CD4-positive, alpha-beta T cell treated with Interleukin-2 at 100 ng/mL for 4 hours (primary cell): ENCODE results near the gene EBLN1.

Experiments used
- DNase-seq: peaks from one replicate; pipeline ENCODE4 v3.0.0-alpha.2; 2020; ENCODE audit warnings: low spot score

EBLN1 gene

DNA sequence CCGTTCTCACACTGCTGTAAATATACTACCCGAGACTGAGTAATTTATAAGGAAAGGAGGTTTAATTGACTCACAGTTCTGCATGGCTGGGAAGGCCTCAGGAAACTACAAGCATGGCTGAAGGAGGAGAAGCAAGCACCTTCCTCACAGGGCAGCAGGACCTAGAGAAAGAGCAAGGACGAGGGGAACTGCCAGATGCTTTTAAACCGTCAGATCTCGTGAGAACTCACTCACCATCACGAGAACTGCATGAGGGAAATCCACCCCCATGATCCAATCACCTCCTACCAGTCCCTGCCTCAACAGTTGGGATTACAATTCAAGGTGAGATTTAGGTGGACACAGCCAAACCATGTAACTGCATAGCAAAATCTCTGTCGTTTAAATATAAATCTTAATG is at the start of gene EBLN1:
Gene EBLN1, minus strand, starts transcription at position 174 of the 400 bp plus-strand sequence. CDS start 8,032 bp downstream, outside the sequence.
- DNase-seq: no peak

DNA sequence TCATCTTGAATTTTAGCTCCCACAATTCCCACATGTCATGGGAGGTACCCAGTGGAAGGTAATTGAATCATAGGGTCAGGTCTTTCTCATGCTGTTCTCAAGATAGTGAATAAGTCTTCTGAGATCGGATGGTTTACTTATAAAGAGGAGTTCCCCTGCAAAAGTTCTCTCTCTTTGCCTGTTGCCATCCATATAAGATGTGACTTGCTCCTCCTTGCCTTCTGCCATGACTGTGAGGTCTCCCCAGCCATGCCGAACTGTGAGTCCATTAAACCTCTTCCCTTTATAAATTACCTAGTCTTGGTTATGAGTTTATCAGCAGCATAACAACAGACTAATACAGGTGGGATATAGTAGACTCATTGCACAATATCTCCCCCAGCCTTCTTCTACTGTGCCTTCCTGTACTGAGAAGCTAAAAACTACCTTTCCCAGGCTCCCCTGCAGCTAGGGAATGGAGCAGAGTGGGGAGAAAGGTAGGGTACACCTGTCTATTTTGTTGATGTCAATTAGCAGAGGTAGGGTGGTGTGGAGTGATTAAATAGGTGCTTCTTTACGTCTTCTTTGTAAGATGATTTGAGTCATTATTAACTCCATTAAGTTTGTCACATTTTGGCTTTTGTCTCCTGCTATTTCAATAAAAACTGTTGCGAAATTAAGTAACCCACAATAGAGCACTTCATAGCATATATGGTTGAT is 48.2 kb upstream of the EBLN1 start:
- DNase-seq: no peak

DNA sequence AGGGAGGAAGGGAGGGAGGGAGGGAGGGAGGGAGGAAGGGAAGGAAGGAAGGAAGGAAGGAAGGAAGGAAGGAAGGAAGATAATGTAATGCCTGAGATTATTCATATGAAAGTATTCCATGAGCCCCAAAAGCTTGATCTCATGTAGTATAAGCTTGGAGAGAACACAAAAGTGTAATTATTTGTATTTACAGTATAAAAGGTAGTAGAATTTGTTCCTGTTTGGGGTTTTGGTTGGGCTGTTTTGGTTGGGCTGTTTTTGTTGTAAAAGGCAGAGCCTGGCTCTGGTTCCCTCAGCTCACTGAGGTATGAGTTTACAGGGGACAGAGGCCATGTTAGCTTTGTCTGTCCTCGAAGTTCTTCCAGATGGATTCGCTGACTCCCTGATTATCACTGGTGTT is 45.3 kb upstream of the EBLN1 start:
- DNase-seq: no peak

DNA sequence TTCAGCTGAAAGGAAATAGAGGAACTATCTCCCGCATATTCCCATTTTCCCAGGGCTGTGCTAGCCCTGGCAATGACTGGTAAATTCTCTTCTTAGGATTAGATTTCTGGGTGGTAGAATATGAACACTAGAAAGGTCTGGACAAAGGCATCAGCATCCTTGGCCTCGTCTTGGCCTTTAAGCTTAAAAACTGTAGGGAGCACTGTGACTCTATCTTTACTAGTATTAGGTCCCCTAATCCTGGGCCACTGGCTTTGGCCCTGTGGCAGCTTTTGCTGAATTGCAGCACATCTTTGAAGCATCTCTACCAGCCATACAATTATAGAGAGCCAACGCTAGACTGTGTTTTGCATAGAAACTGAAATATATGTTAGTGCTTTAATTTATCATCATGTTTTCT is 41.5 kb upstream of the EBLN1 start:
- peak; percentile 32 for DNase-seq

DNA sequence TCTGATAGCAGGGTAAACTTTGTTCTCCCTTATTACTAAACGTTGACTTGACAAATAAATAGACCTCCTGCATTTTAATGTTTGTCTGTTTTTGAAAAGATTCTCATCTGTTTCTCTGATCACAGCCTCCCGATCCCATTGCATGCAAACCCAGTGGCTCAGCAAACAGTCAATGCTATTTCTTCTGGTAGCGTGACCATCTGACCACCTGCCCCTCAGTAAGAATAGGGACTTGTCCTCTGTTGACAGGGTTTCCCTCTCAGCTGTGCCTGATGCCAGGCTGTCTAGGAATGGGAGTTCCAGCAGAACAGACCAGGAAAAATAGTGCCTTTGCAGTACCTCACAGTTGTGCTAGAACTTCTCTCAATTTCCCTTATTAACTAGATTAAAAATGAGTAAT is 40.7 kb upstream of the EBLN1 start:
- DNase-seq: no peak

DNA sequence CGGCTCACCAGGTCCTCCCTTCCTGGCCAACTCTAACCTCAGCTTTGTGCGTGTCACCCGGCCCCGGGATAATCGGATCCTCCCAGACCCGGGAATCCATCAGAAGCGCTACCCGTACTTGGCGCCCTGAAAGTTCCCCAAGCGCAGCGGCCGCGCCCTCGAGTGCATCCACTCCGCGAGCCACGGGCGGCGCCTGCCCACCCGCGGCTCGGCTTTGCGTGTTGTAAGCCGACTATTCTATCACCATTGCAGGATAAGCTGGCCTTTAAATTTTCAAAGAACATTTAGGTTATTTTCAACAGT is 35.7 kb upstream of the EBLN1 start:
- DNase-seq: peak; percentile 50

DNA sequence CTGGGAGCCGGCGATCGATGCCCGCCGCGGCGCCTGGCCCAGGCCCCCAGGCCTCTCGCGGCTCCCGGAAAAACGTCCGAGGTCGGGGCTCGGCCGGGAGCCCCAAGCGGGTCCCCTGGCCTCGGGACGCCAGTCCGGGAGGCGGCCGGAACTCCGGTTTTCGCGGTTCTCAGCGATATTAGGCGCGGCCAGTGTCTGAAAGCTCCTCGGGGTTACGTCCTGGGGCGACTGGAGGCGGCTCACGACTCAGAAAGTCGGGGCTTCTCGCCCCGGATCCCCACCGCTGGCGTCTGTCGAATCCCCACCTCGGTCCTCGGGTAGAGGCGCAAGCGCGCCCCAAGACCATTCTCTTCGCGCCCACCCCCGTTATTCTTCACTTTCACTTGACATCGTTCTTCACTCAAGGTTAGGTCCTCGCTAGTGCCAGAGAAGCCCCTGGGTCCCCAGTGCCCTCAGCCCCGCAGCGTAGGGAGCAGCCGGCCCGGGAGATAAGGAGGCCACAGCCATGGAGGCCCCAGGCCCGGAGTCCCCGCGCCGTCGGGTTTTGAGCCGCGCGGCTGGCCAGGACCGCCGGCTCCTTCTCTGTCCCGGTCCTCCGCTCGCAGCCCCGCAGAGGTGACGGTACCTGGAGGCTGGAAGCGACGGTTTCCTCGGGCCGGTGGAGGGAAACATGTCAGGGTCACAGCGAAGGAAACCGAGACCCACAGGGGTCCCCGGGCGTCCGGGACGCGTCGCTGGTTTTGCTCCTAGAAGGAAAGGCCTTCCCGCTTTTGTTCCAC is 35.2 kb upstream of the EBLN1 start:
- DNase-seq: peak; percentile 40

DNA sequence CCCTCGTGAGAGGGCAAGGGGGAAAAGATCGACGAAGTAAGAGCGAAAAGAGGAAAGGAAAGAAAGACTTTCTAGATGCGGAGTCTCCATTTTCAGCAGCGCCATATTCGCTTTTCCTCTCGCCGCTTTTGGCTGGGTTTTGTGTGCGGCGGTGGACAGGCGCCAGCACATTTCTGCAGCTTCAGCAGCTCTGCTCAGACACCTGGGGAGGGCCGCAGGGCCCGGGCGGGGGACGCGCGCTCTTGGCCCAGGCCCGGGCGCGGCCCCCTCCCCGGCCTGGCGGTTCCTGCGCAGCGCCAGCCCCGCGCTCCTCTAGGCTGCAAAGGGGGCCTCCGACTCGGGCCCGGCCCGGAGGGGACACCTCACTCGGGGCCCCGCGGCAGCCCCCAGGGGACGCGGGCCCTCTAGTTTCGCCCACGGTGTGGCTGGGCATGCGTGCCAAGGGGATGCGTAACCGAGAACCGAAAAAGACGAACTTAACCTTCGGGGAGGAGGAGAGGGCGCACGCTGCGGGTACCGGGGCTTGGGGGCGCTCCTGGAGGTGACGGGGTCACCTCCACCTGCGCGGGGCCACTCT is 34.5 kb upstream of the EBLN1 start:
- peak; percentile 46 for DNase-seq

DNA sequence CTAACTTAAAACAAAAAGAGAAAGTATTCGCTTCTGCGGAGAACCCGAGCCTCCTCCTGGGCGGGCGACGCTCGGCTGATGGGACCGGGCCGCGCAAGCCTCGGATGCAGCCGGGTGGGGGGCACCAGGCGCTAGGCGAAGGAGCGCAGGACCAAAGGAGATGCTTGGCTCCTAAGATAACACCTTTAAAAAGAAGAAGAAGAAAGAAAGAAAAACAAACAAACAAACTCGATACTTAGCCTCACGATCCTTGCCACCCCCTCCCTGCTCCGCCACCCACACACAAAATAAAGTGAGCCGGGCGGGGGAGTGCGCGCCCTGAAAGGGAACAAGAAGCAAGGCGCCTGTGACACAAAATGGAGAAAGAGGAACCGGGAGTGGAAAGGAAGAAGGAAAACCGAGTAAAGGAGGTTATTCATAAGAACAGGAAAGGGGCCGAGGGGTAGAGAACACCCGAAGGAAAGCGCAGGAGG is 34.0 kb upstream of the EBLN1 start:
- peak; percentile 74 for DNase-seq

DNA sequence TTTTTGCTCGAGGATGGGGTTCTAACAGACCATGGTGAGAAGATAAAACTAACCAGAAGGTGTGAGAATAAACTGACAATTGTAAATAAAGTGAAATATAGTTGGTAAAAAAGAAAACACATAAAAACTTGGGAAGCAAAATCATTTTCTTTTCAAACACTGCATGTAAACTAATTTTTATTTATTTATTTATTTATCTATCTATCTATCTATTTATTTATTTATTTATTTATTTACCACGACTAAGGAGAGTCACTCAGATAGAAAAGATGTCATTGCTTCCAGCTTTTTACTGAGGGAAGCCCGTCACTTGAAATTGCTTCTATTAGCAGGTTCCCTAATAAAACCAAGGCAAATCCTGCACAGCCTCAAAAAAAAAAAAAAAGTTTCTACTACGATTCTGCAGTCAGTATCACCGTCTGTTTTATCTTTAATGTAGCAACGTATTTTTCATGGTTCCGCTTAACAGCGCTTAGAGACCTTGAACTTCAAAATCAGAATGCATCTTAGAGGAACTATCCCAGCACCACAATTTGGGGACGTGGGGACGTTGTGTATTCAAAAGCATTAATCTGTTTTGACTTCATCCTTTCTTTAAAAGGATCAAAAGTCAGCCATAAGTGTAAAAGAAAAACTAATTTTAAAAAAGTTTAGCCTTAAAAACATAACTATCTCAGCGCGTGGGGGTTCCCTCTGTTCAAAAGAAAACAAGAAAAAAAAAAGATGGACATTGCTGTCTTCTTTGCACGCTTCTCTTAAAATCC is 33.3 kb upstream of the EBLN1 start:
- peak; percentile 17 for DNase-seq

DNA sequence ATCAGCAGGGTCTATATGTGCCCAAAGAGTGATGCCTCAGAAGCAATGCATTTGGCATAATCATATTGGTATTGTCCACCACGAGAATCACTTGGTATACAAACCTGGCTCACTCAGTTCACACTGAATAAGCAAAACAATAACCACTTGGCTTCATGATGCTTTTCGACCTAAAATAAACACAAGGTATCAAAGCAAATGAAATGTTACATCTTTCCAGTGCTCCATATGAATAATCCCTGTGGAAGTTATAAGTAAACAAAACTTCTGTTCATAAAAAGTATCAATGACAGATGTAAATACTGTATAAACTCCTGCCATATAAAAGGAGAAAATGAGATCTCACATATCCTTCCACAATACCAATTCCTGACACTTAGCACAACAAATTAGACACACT is 29.8 kb upstream of the EBLN1 start:
- no peak for DNase-seq

DNA sequence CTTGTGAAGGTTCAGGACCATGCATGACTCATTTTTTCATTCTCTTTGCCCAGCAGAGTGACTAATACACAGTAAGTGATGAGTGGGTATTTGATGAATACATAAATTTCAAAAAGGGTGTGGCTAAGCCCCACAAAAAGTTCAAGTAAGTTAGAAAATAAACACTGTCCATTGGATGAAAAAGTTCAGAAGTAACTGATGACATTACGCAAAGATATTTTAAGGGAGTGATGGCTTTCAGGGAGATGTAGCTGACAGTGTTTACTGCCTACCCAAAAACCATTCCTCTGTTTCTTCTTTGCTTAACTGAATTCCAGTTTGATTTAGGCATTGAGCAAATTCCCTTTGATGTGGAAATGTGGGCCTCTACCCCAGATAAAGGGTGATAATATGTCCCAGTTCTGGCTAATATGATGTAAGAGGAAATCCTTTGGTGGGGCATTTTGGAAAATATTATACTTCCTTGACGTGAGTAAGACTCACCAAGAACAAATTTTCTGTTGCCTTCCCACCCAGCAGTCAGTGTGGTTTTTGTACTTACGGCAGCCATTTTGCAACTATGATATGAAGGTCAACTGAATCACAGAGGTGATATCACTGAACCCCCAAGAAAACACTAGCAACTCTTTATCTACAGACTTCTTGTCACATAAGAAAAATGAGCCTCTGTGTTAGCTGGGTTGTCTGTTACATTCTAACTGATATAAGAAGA is 29.0 kb upstream of the EBLN1 start:
- DNase-seq: peak; percentile 80

DNA sequence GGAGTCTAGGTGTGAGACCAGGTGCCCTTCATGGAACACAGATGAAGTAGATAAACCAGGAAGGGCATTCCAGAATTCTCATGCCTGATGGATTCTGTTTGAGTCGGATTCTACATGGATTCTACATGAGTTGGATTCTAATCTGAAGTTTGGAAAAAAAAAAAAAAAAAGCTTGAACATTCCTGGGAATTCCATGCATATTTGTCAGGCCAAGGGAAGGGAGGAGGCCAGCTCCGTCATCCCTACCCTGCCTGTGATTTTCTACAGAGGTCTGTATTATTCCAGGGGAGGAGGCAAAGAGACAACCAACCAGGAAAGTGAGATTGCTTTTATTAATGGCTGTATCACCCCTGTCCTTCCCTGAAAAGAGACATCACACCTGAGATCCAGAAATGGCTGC is 27.8 kb upstream of the EBLN1 start:
- DNase-seq: no peak

DNA sequence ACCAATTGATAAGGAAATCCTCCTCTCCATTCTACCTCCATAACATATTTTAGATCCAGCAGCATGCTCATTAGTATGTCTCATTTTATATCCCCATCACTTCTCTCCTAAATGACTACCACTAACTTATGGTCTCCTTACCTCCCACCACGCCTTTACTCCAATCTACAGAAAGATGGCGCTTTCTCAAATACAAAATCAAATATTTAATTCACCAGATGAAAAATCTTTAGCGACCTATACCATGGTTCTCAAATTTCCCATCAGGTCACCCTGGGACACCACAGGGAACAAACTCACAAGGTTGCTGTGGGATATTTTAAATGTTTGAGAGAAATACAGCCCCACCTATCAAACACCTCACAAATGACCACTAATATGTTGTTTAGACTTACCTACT is 27.0 kb upstream of the EBLN1 start:
- DNase-seq: no peak

DNA sequence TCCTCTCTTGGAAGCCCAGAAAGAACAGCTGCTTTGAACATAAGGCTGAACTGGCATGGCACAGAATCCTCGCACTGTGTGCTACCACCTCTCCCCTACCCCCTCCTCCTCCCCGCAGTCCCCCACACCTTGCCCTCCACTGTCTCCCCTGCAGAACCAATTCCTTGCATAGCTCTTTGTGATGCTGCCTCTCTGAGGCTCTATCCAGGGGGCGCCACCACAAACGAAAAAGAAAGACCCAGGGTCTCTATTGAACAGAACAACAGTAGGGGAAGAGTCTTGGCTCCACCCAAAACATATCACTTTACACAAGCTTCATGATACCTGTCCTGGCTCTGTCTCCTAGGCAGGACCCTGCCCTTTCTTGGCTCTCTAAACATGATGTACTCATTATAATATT is 26.2 kb upstream of the EBLN1 start:
- DNase-seq: peak; percentile 19

DNA sequence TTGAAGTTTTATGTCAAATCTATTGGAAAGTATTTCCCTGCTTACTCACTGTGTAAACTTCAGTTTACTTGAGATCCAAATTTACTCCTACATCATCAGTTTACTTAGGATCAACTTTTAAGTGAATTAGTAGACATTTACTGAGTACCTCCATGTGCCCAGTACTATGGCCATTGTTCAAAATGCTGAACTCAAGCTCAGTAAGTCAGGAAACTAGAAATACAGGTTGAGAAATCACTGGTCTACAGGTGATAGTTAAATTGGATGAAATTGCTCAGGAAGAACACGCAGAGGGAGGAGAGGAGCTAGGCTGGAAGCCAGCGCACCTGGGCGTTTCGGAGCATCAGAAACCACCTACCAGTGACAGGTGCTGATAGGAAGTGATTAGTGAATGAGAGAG is 25.5 kb upstream of the EBLN1 start:
- no peak for DNase-seq

DNA sequence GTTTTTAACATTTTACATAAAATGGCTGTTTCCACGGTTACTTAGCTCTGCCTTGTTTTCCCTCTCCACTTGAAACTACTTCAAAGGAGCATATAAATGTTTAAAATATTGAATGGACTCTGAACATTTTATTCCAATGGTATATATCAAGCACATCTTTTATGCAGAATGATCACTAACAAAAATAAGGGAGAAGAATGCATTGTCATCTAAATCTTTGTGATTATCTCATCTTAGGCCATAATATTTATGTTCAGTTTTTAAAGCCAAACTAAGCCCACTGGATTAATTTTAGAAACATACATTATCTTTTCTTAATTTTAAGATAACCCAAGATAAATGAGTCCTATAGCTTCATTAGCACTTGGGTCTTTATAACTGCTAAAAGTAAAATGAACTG is 13.4 kb upstream of the EBLN1 start:
- DNase-seq: no peak

DNA sequence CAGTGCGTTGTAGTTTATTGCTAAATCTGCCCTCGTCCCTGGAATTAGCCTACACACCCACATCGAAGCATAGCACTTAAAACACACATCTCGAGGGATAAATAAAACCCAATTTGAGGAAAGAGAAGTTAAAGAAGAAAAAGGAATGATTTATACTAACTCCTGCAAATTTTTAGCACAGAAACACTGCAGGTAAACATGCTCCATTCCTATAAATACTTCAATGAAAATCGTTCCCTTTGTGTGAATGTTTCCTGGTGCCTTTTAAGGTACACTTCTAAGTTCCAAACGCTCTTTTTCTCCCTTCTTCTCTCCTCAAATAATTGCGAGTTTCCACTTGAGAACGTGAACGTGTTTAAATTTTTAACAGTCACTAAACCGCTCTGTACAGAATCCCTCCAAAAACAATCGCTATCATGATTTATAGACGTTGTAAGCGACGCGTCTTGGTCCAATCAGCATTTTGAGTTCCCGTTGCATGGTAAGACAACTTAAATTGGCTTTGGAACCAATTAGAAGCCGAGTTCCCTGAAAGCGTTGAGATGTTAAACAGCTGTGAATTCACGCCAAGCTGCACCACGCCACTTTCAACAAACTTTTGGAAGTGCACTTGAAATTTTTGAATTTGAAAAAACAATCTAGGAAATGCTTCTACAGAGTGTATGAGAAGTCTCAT is 12.5 kb upstream of the EBLN1 start:
- DNase-seq: peak; percentile 61

DNA sequence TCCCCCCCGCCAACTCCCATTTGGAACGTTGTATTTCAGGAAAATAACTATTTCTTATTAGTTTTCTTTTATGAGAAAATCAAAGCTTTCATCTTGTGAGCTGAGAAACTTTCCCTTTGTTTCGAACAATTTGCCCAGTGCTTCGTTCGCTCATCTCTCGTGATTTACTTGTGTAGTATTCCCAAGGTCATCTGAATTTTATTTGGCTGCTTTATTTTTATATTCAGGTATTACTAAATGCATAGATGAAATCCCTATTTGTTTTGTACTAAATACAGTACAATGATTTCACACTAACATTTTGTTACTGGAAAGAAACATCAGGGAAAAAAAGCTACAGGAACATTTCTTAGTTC is 12.0 kb upstream of the EBLN1 start:
- DNase-seq: peak; percentile 8

DNA sequence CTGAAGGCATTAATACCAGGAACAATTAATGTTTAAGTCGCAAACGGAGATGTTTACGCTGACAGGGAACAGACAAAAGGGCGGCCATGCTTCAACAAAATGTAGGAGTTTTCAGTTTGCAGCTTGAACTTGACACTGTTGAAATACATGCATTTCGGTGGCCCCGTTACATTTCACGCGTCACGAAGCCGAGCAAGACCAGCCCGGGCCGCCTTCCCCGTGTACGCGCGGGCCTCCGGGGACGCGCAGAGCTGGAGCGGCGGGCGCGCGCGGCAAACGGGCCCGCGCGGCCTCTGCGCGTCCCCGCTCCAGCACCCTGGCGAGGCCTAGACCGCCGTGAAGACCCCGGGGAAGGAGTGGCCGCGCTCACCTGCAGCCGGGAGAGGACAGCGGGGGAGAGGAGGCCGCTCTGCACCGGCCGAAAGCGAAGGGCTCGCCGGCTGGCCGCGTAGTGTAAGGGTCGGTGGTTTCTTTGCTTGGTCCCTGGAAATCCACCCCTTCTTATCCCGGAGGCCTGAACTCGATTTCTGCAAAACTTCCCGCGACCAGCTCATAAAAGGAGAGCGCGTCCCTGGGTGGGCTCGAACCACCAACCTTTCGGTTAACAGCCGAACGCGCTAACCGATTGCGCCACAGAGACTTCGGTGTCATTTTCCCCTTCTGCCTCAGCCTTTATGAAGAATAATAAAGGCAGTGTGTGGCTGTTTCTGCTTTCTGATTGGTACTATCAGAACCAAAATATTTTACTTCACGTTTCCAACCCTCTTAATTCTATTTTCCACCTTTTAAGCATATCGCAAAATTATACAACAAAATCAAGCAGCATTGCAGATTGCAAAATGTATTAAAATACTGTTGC is 11.4 kb upstream of the EBLN1 start:
- peak; percentile 91 for DNase-seq
